Colon (tissue), 2 donors: ENCODE measurements around the gene SCUBE1.

Experiments used
- FAIRE-seq: peaks from 2 replicates; lab custom pipeline; 2012; peaks lifted over from hg19 to GRCh38; lab: Jason Lieb, UNC
- donor health status: control.
- donor health status: control.

The SCUBE1 gene

DNA sequence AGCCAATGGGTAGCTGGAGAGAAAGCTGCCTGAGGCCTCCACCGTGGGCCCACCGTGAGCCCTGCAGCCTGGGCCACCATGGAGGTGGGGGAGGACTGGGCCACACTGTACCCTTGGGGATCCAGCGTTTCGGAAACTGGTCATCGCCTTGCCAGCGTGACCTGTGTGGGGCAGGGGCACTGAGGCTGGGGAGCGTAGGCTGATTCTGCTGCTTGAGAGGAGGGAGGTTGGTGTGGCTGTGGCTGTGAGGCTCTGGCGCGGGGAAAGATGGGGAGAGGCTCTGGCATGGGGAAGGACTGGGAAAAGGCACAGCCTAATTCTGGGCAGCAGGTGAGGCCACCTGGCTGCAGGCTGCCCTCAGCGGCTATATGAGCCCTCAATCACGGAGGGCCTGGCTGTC is 143.6 kb downstream of the SCUBE1 start:
- FAIRE-seq: no peak

DNA sequence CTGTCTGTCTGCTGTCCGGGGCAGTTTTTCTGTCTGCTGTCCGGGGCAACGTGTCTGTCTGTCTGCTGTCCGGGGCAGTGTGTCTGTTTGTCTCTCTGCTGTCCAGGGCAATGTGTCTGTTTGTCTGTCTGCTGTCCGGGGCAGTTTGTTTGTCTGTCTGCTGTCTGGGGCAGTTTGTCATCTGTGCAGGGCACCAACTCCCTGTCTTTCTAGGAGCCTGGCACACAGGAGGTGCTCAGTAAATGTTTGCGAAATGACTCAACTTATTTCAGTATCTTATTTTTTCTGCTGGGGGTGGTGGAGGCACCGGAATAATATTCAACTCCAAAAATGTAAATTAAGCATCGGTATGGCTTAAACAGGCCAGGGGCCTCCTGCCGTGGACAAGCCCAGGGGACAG is 144.2 kb downstream of the SCUBE1 start:
- FAIRE-seq: no peak

DNA sequence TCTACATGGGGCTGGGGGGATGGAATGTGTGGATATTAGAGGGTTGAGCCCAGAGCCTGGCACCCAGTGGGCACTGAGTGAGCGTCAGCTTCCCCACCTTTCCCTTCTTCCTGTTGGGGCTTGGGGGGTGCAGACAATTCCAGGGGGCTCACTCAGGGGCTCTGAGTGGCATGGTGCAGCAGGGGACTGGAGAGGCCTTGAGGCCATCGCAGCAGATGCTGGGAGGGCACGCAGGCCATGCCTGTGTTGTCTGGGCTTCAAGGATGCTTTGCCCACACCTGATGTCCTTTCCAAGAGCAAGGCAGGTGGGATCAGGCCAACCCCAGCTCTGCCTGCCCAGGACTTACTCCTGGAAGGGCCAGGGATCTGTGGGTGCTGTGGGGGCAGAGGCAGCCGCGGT is 145.0 kb downstream of the SCUBE1 start:
- FAIRE-seq: no peak

DNA sequence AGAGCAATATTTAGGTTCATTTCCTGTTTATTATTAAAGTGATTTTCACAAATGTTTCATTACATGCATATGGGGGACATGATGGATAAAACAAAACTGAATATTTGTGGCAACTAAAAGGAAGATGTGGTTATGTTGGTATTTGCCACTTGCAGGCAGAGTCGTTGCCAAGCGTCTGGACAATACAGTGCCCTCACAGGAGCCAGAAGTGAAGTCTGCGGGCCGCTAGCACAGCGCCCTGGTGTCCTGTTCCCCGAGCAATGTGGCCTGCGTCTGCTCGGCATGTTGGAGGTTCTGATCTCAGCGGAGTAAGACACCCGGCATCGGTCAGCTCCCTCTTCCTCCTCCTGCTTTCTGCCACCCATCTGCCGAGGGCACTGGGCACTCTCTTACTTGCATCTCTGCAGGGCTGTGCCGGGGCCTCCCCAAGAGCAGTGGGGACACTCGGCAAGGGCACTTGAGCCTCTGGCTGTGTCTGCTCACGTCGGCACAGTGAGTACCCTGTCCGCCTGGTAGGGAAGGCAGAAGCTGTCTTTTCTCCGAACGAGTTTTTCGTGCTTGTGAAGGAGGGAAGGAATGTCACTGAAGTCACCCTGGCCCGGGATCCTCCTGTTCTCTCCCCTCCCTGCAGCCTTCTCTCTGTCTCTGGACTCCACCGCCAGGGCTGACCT is 145.8 kb downstream of the SCUBE1 start:
- FAIRE-seq: no peak

DNA sequence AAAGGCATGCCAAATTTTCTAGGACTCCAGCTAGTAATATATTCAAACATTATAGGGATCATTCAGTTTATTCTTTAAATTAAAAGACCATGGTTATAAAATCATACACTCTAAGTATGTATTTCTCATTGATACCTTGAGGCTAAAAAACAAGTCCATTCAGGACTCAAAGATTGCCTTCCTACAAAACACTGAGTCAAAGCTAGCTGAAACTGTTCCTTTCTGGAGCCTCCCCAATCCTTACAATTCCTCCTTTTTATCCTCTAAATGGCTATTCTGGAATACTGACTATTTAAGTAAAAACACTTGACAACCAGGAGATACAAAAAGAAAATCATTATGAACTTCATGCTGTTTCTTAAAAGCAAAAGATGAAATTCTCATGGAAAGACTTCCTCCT is 151.3 kb downstream of the SCUBE1 start:
- FAIRE-seq: no peak

GRCh38 chr22:43188829-43189545 is 154.2 kb downstream of the SCUBE1 start:
- FAIRE-seq: no peak

DNA sequence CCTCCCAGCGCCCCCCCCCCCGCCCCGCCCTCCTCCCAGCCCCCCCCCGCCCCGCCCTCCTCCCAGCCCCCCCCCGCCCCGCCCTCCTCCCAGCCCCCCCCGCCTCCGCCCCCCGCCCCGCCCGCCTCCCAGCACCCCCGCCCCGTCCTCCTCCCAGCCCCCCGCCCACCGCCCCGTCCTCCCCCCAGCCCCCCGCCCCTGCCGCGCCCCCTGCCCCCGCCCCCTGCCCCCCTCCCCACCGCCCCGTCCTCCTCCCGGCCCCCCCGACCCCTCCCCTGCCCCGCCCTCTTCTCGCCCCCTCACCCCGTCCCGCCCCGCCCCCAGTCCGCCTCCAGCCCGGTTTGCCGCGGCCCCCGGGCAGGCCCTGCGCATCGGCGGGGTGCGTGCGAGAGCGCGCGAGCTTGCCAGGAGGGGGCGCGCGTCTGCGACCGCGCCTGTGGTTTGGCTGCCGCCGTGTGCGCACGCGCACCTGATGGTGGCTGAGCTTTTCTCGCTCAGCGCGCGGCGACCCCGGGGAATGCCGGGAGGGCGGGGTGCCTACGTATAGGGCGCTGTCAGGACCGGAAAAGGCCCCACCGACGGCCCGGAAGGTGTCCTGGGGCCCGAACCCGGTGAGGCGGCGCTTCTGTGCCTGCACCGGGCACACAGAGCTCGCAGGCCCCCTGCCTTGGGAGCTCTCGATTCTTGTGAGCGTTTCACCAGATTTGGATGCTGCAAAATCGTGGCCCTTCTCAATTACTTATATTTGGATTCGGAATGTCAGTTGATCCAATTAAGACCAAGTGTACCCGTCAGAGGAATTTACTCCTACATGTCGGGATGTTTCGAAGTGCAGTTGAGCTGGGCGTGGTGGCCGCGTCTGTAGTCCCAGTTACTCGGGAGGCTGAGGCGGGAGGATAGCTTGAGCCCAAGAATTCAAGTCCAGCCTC is 155.7 kb downstream of the SCUBE1 start:
- FAIRE-seq: no peak

DNA sequence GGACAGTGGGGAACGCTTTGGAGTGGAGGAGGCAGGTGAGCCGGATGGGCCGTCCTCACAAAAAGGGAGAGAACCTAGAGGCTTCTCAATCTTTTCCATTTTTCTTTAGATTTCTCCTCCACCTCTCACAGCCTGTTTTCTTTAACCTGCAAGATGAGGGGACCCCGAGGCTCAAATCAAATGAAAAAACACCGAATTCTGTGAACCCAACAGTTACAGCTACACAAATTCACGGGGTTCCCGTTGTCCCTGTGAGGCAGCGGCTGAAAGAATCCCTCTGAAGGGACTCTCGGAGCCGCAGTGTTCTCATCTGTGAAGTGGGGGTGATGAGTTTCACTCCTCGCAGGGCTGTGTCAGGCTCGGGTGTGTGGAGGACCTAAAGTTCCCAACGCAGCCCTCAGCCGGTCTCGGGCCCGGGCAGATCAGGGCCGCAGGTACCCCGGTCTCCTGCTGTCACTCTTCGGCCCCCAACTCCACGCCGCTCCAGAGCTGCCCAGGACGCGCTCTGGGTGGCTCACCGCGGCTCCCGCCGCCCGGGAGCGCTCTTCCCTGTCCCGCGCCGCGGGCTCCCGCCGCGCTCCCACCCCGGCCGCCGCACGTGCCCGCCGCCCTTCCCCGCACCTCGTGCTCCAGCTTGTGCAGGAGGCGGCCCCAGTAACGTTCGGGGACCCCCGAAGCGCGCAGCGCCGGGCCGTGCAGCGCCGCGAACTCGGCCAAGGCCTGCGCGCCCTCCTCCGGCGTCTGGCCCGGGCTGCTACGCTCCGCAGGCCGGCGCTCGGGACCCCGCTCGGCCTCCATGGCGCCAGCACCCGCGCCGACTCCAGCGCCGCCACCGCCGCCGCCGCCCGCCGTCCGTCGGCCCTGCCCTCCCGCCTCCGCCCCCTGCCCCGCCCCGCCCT is 156.7 kb downstream of the SCUBE1 start, which contains the start of gene TTLL12:
TTLL12 (minus strand) TSS at position 863 of the 899 bp plus-strand sequence; CDS start at position 798, 65 bp downstream.
- FAIRE-seq: no peak

- no peak for FAIRE-seq
Observed at GRCh38 chr22:43185860-43186261, 157.3 kb downstream of the SCUBE1 start.

GRCh38 chr22:43183496-43184277 is 159.5 kb downstream of the SCUBE1 start:
- no peak for FAIRE-seq

- FAIRE-seq: no peak
Observed at GRCh38 chr22:43182726-43183125, 160.4 kb downstream of the SCUBE1 start.

DNA sequence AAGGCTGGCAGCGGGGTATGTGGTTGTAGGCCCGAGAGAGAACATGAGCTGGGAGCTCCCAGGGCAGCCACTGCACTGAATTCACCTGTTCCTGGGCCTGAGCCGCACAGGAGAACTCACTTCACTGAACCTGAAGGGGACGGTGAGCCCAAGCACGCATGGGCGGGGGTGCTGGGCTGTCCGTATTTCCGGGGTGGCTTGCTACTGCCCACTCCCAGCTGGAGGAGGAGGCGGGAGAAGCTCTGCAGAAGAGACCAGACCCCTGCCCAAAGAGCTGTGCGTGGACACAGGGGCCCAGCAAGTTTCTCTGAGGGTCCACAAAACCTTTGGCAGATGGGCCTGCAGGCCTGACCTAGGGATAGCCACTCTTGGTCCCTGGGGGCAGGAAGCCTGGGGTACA is 161.1 kb downstream of the SCUBE1 start:
- no peak for FAIRE-seq

- FAIRE-seq: no peak
Observed at GRCh38 chr22:43181321-43182076, 161.7 kb downstream of the SCUBE1 start.

GRCh38 chr22:43180670-43181069 is 162.5 kb downstream of the SCUBE1 start:
- no peak for FAIRE-seq

GRCh38 chr22:43179911-43180195 is 163.3 kb downstream of the SCUBE1 start:
- no peak for FAIRE-seq

DNA sequence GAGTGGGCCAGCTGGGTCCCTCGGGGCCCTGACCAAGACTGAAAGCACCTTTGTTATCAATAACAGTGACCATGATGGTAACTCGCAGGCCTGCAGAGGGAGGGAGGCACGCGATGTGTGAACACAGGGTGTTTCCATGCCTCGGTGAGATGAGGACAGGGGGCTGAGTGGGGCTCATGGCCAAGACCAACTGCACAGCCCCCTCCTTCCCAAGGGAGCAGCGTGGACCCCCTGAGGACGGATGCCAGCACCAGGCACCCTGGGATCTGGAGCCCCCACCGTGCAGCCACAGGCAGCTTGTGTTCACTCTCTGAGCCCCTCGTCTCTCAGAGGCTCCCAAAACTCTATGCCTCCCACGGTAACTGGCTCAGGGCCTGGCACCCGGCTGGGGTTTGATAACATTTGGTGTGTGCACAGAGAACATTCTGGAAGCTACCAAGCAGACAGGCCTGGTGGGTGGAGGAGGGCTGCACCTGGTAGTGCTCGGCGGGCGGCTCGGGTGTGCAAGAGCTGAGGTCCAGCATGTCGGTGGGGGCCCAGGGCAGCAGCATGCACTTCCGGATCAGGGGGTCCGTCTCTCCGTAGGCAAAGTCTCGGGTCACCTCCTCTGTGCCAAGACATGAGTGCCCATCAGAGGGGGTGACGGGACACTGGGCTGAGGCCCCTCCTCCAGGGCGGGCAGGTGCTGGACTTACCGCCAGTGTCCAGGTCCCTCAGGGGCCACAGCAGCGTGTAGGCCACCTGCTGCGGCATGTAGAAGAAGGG is 163.8 kb downstream of the SCUBE1 start:
- no peak for FAIRE-seq

GRCh38 chr22:43177479-43177878 is 165.7 kb downstream of the SCUBE1 start:
- no peak for FAIRE-seq

DNA sequence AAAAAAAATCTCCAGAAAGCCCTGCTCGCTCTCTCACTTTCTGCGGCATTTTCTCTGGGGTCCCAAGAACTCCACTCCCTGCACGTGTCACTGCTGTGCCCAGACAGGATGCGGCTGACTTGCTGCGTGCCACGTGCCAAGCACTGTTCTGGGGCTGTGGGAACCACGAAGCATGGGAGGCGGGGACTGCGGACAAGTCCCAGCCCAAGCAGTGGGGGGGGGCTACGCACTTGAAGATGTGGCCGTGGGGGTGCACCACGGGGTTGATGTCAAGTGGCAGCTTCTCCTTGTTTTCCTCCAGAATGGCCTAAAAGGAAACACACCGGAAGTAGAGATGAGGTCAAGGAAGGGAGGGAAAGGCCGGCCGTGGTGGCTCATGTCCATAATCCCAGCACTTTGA is 167.1 kb downstream of the SCUBE1 start:
- FAIRE-seq: no peak

DNA sequence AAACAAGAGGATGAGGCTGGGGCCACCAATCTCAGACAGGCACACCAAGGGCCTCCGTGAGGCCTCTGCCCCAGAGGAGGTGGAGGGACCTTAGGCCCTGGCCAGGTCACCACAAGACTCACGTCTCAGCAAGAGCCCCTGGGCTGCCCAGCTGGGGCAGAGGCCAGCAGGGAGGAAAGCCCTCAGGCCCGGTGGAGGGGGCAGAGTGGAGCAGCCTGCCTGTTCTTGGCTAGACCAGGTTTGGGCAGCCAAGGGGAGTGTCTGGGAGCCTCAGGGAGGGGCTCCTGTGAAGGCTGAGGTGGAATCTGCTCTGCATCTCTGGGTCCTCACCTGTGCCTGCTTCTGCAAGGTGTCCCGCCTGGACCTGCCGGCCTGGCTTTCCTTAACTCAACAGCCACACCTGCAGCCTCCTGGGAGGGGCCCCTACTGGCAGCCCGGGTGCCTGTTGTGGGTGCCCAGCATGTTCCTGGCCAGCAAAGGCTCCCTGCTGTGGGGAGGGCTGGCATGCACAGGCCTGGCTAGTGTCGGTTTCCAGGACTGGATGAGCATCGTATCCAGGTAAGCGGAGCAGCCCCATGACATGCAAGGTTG is 168.1 kb downstream of the SCUBE1 start:
- FAIRE-seq: no peak
